Psoas muscle (tissue), 8 donors: ENCODE measurements around the gene TUSC2. TPM values are rescaled to one million over a fixed set of nuclear protein-coding genes. Genes with fewer than 3 reads are reported as not detected.

Experiments used
- ATAC-seq, 4 donors: fragments of 200-7000 bp; cut with Tn5 transposase; one replicate each; pipeline ENCODE4 v1.9.1; 2020; ENCODE audit warnings: moderate library complexity in 3 of 4, mild to moderate bottlenecking in 2 of 4
- DNase-seq, 2 donors: peaks; one replicate each; pipeline ENCODE4 v3.0.0-alpha.2; 2020
- H3K27ac ChIP-seq: fragments of 200-600 bp; one replicate; pipeline ENCODE4 v1.8.0; 2022
- H3K27me3 ChIP-seq, 3 donors: fragments of 200-600 bp in 1 of 3; one replicate each; pipeline versions ENCODE4 v1.6.1 to v1.8.0; 2013 to 2022; ENCODE audit warnings: low read length in 2 of 3, mild to moderate bottlenecking in 2 of 3, moderate library complexity in 1 of 3; ENCODE audit not compliant: insufficient read depth in 3 of 3
- H3K36me3 ChIP-seq, 2 donors: fragments of 200-600 bp in 1 of 2; one replicate each; pipeline versions ENCODE4 v1.6.1 to v1.8.0; 2013 to 2022; ENCODE audit warnings: low read depth in 1 of 2, mild to moderate bottlenecking in 1 of 2, moderate library complexity in 1 of 2; ENCODE audit not compliant: insufficient read depth in 1 of 2
- H3K4me1 ChIP-seq: fragments of 200-600 bp; one replicate; pipeline ENCODE4 v1.8.0; 2022
- H3K4me3 ChIP-seq: fragments of 200-600 bp; one replicate; pipeline ENCODE4 v1.8.0; 2022; ENCODE audit warnings: mild to moderate bottlenecking
- H3K9me3 ChIP-seq: fragments of 200-600 bp; one replicate; pipeline ENCODE4 v1.8.0; 2022
- CTCF ChIP-seq: fragments of 200-600 bp; IDR thresholded peaks from one replicate; pipeline ENCODE4 v1.8.0; 2022; ENCODE audit warnings: antibody characterized with exemption
- WGBS, 3 donors: extraction: QIAGEN DNeasy Blood & Tissue Kit; methylation state at CpG; one replicate each; pipeline versions ENCODE4 v1.1.6 to v1.1.7; 2013; 5-methylcytosine and 5-hydroxymethylcytosine counted together
- intact Hi-C, 2 donors: fragments of 100-400 bp; cut with DNase I; formaldehyde crosslinking; loops; one replicate each; pipeline versions ENCODE4 v1.11.0 to v1.14.2; 2022
- polyA plus RNA-seq, 3 donors: library from polyadenylated mRNA; stranded (reverse); fragments of 200-250 nt; gene quantifications; one replicate each; pipeline ENCODE4 v1.2.3, GENCODE V29; 2013
- total RNA-seq, 4 donors: library from RNA; stranded (reverse); fragmentation: NEBNext Ultra II Directional in 2 of 4; extraction: Animal tissue kit (Norgen Biotek cat#: 25700) in 2 of 4; gene quantifications; one replicate each; pipeline versions ENCODE4 v1.2.1 to v1.2.4, GENCODE V29; 2021 to 2023
- donor health status: healthy with polysubstance abuse.
- donor health status: DM: no; HTN: no; CAD: no; lungs with moderate emphysema.
- donor health status: Bipolar disorder and iron deficiency.
- donor health status: healthy.
- donor health status: DM: yes; HTN: yes; CAD: no.
- donor health status: DM: no; HTN: no; CAD: no.
- donor health status: DM: no; HTN: no; CAD: no.
- donor health status: DM: yes; HTN: yes; CAD: no.

The TUSC2 gene
- total and polyA plus RNA-seq, 7 donors: 31.5 to 100 (median 38.0) TPM

DNA sequence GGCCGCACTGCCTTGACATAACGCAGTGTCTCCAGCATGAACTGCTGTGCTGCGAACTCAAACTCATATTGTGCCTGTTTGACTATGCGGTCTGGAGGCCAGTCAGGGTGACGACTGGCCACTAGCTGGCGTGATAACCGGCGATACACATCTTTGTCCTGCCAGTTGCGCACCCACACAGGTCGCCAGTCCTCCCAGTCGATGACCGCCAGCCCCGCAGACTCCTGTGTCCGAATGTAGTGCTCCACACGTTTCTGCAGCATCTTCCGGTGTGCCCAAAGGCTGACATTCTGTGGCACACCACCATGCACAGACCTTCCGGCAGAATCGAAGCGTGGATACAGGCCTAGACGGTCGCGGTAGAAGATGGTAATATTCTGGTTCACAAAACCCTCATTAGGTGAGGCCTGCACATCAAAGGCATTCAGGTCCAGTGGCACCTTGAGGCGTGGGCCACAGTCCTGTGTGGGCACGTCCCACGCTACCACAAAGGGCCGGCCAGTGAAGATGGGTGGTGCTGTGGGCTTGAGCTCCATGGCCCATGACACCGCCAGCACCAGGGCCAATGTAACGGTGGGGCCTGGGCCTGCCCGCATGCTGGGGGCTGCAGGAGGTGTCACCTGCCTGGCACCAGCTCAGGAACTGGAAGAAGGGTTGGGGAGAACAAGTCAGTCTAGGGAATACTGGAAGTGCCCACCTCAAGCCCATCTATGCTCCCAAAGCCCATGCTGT lies 8.0 kb downstream of the TUSC2 start:
- intact Hi-C loops: no loop called here
- H3K9me3 ChIP-seq: no peaks in the 10 kb centered on the region
- H3K27me3 ChIP-seq: no peaks in the 10 kb centered on the region
- H3K36me3 ChIP-seq: peaks cover 0 to 47% of the 10 kb centered on the region in 2 donors
- WGBS, 3 donors: 69 to 72% (median 70%) methylated on average over 29 of the region's 29 CpGs
- H3K4me3 ChIP-seq: peak overlapping the region; percentile 90
- ATAC-seq: no peak
- H3K27ac ChIP-seq: peak overlapping the region; percentile 93
- DNase-seq: peak in 1 of 2 donors; percentile 13
- TF ChIP-seq CTCF: no peak
- peaks cover 54% of the 10 kb centered on the region for H3K4me1 ChIP-seq

DNA sequence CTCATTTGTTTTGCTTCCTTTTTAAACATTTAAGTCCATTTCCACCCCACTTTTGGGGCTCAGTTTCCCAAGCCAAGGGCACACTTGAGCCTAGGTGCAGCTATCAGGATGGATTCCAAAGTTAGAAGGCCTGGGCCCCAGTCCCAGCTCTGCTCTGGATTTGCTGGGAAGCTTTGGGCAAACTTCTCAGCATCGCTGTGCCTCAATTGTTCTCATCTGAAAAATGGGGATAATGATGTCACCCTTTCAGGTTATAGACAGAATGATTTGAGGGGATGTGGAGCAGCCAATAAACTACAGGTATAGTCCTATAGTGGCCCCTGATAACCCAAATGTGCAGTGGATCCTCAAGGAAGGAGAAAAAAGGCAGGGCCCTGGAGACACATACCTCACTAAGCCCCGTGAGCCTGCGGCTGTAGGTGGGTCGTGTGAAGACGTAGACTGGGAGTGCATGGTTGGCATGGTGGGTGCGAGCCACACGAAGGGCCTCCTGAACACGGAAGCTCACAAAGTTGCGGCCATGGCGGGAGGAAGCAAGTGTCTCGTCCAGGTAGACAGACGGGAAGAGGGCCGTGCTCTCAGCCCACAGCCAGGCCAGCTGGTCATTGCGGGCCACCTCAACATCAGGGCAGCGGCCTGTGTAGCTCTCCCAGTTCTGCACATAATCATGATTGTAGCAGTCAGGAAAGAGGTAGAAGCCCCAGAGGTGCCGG lies 8.7 kb downstream of the TUSC2 start:
- DNase-seq: peak in 1 of 2 donors; percentile 10
- WGBS, 3 donors: 68 to 83% (median 75%) methylated on average over 16 of the region's 16 CpGs

DNA sequence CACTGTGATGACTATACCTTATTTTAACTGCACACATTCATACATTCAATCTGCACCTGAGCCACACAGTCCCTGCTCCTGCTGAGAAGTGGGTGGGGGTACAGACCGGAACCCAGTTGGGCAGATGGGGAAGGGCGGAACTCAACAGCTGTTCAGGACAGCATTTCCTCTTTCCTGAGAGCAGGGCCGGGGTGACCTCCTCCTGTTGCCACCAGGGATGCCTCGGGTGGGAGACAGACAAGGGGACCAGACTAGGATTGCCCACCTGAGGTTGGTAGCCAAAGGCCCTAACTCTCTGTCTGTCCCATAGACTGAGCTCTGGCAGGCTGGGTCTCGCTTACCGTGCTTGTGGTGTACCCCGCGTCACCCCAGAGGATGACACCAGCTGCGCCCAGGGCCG lies 9.4 kb downstream of the TUSC2 start:
- TF ChIP-seq CTCF: no peak
- Histone ChIP-seq H3K4me1 (peaks cover 55% of the 10 kb centered on the region), H3K36me3 (peaks cover 0 to 42% of the 10 kb centered on the region in 2 donors), H3K9me3 (no peaks in the 10 kb centered on the region), H3K27me3 (no peaks in the 10 kb centered on the region), H3K4me3 (peak overlapping the region; percentile 90), H3K27ac (no peak overlapping the region)
- DNase-seq (peak in 1 of 2 donors; percentile 15), ATAC-seq (no peak)
- WGBS, 3 donors: 68 to 74% (median 74%) methylated on average over 10 of the region's 10 CpGs
- intact Hi-C loops: no loop called here

More for the DNA sequence above, 8.7 kb downstream of the TUSC2 start:
- no peaks in the 10 kb centered on the region for H3K27me3 ChIP-seq
- no peak for ATAC-seq
- H3K4me1 ChIP-seq: peaks cover 55% of the 10 kb centered on the region
- H3K4me3 ChIP-seq: peak overlapping the region; percentile 90
- no peak overlapping the region for H3K27ac ChIP-seq
- no peaks in the 10 kb centered on the region for H3K9me3 ChIP-seq
- intact Hi-C loops: no loop called here
- TF ChIP-seq CTCF: no peak
- H3K36me3 ChIP-seq: peaks cover 0 to 42% of the 10 kb centered on the region in 2 donors

DNA sequence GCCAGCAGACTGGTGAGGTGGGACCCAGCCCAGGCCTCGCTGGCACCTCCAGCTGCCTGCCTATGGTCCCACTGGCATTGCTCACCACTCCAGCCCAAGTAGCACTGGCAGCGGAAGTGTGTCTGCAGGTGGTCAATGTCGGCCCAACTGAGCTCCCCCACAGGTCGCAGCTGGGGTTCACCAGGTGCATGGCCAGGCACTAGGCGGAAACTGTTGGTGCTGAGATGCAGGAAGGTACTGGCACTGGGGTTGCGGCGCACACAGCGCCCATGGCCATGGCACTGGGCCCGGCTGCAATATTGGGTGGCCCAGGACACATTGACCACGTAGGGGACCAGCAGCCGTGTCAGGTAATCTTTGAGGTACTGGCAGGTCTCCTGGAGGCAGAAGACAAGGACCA lies 9.9 kb downstream of the TUSC2 start:
- DNase-seq: no peak
- H3K4me1 ChIP-seq: peaks cover 55% of the 10 kb centered on the region
- no peak overlapping the region for H3K27ac ChIP-seq
- peak overlapping the region; percentile 90 for H3K4me3 ChIP-seq
- ATAC-seq: no peak
- WGBS, 3 donors: 82 to 84% (median 83%) methylated on average over 11 of the region's 11 CpGs
- H3K27me3 ChIP-seq: no peaks in the 10 kb centered on the region
- H3K36me3 ChIP-seq: peaks cover 0 to 42% of the 10 kb centered on the region in 2 donors
- intact Hi-C loops: no loop called here
- TF ChIP-seq CTCF: no peak
- no peaks in the 10 kb centered on the region for H3K9me3 ChIP-seq
